ENCODE measurements around the gene ITGA4. TPM values are rescaled to one million over a fixed set of nuclear protein-coding genes. Genes with fewer than 3 reads are reported as not detected.
A peak's percentile ranks its signal among the peaks of the same experiment; 100 is the strongest.

ITGA4 gene
- polyA plus RNA-seq, 1 experiment: 17.6 TPM

GRCh38 chr2:181420259-181421130 lies 36.7 kb upstream of the ITGA4 start:
- H3K4me3 ChIP-seq (ENCODE audit: low read depth, low read length): no peak overlapping the region
- CTCF ChIA-PET: no interaction called here
- no peaks in the 10 kb centered on the region for H3K36me3 ChIP-seq (ENCODE audit: control insufficient read depth, insufficient read depth, low read length)
- no peaks in the 10 kb centered on the region for H3K27me3 ChIP-seq (ENCODE audit: control insufficient read depth, insufficient read depth, low read length)
- DNase-seq (ENCODE audit: low read depth): no peak
- POLR2A ChIA-PET: no interaction called here
- TF ChIP-seq CTCF (IDR thresholded peaks at IDR 0.05; ENCODE audit: insufficient read depth, low read depth, low read length): no peak

DNA sequence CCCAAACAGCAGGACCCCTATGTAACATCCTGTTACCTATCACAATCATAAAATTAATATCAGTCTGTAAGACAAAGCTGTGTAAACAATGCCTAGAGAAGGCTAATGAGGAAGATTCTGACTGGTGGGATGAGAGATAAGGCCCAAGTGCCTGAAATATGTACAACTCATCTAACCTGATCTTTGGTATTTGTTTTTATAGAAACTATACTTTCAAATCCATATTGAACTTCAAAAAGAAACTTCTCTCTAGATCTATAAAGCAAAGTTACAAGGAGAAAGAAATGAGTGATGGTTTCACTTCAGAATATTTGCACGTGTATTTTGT lies 36.1 kb upstream of the ITGA4 start:
- POLR2A ChIA-PET: no interaction called here
- H3K4me3 ChIP-seq (ENCODE audit: low read depth, low read length): no peak overlapping the region
- CTCF ChIA-PET: no interaction called here
- H3K36me3 ChIP-seq (ENCODE audit: control insufficient read depth, insufficient read depth, low read length): no peaks in the 10 kb centered on the region
- no peak for TF ChIP-seq CTCF (IDR thresholded peaks at IDR 0.05; ENCODE audit: insufficient read depth, low read depth, low read length)
- no peak for DNase-seq (ENCODE audit: low read depth)
- H3K27me3 ChIP-seq (ENCODE audit: control insufficient read depth, insufficient read depth, low read length): no peaks in the 10 kb centered on the region

DNA sequence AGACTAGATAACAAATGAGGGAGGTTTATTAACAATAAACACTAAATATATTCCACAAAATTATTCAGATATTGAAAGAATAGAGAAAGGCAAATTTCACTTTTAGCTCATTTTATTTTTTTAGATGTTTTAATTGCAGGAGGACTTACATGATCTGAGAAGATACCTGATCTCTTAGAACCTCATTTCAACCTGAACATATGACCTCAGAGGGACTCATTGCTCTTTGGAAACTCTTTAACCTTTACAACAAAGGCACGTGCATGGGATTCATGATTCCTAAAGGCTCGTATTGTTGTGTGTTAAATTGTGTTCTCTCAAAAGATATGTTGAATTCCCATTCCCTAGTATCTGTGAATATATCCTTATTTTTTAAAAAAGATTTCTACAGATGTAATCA lies 35.7 kb upstream of the ITGA4 start:
- ChIA-PET POLR2A (no interaction called here), CTCF (no interaction called here)
- Histone ChIP-seq H3K4me3 (ENCODE audit: low read depth, low read length) (no peak overlapping the region), H3K27me3 (ENCODE audit: control insufficient read depth, insufficient read depth, low read length) (no peaks in the 10 kb centered on the region), H3K36me3 (ENCODE audit: control insufficient read depth, insufficient read depth, low read length) (no peaks in the 10 kb centered on the region)
- no peak for TF ChIP-seq CTCF (IDR thresholded peaks at IDR 0.05; ENCODE audit: insufficient read depth, low read depth, low read length)
- DNase-seq (ENCODE audit: low read depth): no peak

- Histone ChIP-seq H3K36me3 (ENCODE audit: control insufficient read depth, insufficient read depth, low read length) (no peaks in the 10 kb centered on the region), H3K27me3 (ENCODE audit: control insufficient read depth, insufficient read depth, low read length) (no peaks in the 10 kb centered on the region), H3K4me3 (ENCODE audit: low read depth, low read length) (no peak overlapping the region)
- ChIA-PET POLR2A (no interaction called here), CTCF (interaction anchor here (1.6 kb wide), 2 partner anchors 13 to 31 kb away, joined by 3 to 4 read pairs; partner anchors contain the start of gene ITGA4)
- no peak for TF ChIP-seq CTCF (IDR thresholded peaks at IDR 0.05; ENCODE audit: insufficient read depth, low read depth, low read length)
- no peak for DNase-seq (ENCODE audit: low read depth)
Measured at GRCh38 chr2:181426672-181427071, 30.5 kb upstream of the ITGA4 start.

DNA sequence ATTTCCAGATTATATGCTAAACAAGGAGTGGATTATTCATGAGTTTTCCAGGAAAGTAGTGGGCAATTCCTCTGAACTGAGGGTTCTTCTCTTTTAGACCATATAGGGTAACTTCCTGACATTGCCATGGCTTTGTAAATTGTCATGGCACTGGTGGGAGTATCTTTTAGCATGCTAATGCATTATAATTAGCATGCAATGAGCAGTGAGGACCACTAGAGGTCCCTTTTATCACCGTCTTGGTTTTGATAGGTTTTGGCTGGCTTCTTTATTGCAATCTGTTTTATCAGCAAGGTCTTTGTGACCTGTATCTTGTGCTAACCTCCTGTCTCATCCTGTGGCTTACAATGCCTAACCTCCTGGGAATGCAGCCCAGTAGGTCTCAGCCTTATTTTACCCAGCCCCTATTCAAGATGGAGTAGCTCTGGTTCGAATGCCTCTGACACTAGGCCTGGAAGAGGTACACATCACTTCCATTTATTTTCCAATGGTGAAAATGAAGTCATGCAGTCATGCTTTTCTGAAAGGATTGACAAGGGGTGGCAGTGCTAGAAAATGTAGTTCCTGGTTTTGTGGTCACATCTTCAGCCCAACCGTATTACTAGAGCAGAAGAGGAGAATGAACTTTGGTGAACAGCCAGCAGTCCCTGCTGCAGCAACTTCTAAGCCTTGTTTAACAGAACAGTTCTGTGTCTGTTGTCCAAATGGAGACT lies 26.6 kb upstream of the ITGA4 start:
- POLR2A ChIA-PET: no interaction called here
- no peak overlapping the region for H3K4me3 ChIP-seq (ENCODE audit: low read depth, low read length)
- CTCF ChIA-PET: interaction anchor here (1.2 to 1.3 kb wide), 2 partner anchors 32 to 107 kb away, joined by 3 read pairs; no protein-coding TSS in a partner anchor
- DNase-seq (ENCODE audit: low read depth): no peak
- peak; percentile 41; the same call in 1 of the 2 replicates for TF ChIP-seq CTCF (IDR thresholded peaks at IDR 0.05; ENCODE audit: insufficient read depth, low read depth, low read length)
- no peaks in the 10 kb centered on the region for H3K36me3 ChIP-seq (ENCODE audit: control insufficient read depth, insufficient read depth, low read length)
- H3K27me3 ChIP-seq (ENCODE audit: control insufficient read depth, insufficient read depth, low read length): no peaks in the 10 kb centered on the region
